SK-N-SH (cell line): ENCODE data around the gene MGAT1. TPM values are rescaled to one million over a fixed set of nuclear protein-coding genes. Genes with fewer than 3 reads are reported as not detected.

Source experiments
- CTCF ChIA-PET: fragments of 300-600, 350-600 bp; formaldehyde crosslinking; extraction: SDS; loops from one replicate; lab custom pipeline; 2021; lab: Yijun Ruan, JAX
- POLR2A ChIA-PET: fragments of 350-600 bp; sonication (Branson Sonifier 250); formaldehyde crosslinking; extraction: SDS; loops from one replicate; lab custom pipeline; 2020; ENCODE audit warnings: antibody characterized with exemption, inconsistent platforms; lab: Yijun Ruan, JAX
- DNase-seq: peaks from one replicate; pipeline ENCODE4 v3.0.0; 2012
- H2AFZ ChIP-seq: fragments of 200-600 bp; sonication (generic); 2 replicates; pipeline ENCODE4 v1.8.1; 2016; ENCODE audit warnings: antibody characterized with exemption, mild to moderate bottlenecking, low read depth
- H3F3A ChIP-seq: fragments of 200-600 bp; sonication (generic); replicated peaks from 2 replicates; pipeline ENCODE3; 2016; ENCODE audit warnings: antibody characterized with exemption, mild to moderate bottlenecking; ENCODE audit not compliant: insufficient read depth
- H3K27ac ChIP-seq, 2 experiments: fragments of 200-500 bp in 1 of 2; fragments of 200-600 bp in 1 of 2; sonication (Bioruptor generic) in 1 of 2; sonication (generic), shearing (Covaris generic) in 1 of 2; 2 replicates each; pipeline versions ENCODE4 v1.5.1 to v1.6.1; 2014 to 2016; ENCODE audit warnings: low read depth in 2 of 2, inconsistent platforms in 1 of 2, low read length in 1 of 2, mild to moderate bottlenecking in 1 of 2, mixed read lengths in 1 of 2
- H3K27me3 ChIP-seq: fragments of 200-600 bp; sonication (generic), shearing (Covaris generic); 2 replicates; pipeline ENCODE4 v1.6.1; 2016; ENCODE audit warnings: mixed run types; ENCODE audit not compliant: insufficient read depth
- H3K36me3 ChIP-seq, 2 experiments: fragments of 200-500 bp in 1 of 2; fragments of 200-600 bp in 1 of 2; sonication (Bioruptor generic) in 1 of 2; sonication (generic) in 1 of 2; replicated peaks in 1 of 2; 2 replicates each; pipeline versions ENCODE3 to v1.5.1; 2014 to 2016; ENCODE audit warnings: low read length in 1 of 2, mild to moderate bottlenecking in 1 of 2; ENCODE audit not compliant: insufficient read depth in 2 of 2, control insufficient read depth in 1 of 2
- H3K4me1 ChIP-seq, 2 experiments: fragments of 200-500 bp in 1 of 2; fragments of 200-600 bp in 1 of 2; sonication (Bioruptor generic) in 1 of 2; sonication (generic), shearing (Covaris generic) in 1 of 2; 2 replicates each; pipeline versions ENCODE4 v1.5.1 to v1.6.1; 2014 to 2016; ENCODE audit warnings: low read depth in 1 of 2, low read length in 1 of 2, mixed run types in 1 of 2; ENCODE audit not compliant: insufficient read depth in 2 of 2, control insufficient read depth in 1 of 2
- H3K4me2 ChIP-seq: fragments of 200-600 bp; sonication (generic), shearing (Covaris generic); 2 replicates; pipeline ENCODE4 v1.6.1; 2017; ENCODE audit warnings: mixed run types
- H3K4me3 ChIP-seq, 2 experiments: fragments of 200-500 bp in 1 of 2; fragments of 200-600 bp in 1 of 2; sonication (Bioruptor generic) in 1 of 2; sonication (generic), shearing (Covaris generic) in 1 of 2; 2 replicates each; pipeline versions ENCODE4 v1.5.1 to v1.8.1; 2014 to 2016; ENCODE audit warnings: low read depth in 2 of 2, inconsistent platforms in 1 of 2, low read length in 1 of 2, mild to moderate bottlenecking in 1 of 2, mixed read lengths in 1 of 2, moderate library complexity in 1 of 2
- H3K79me2 ChIP-seq: fragments of 200-600 bp; sonication (generic); 2 replicates; pipeline ENCODE4 v1.8.1; 2017; ENCODE audit warnings: mild to moderate bottlenecking; ENCODE audit not compliant: insufficient read depth
- H3K9ac ChIP-seq: fragments of 200-600 bp; sonication (generic); 2 replicates; pipeline ENCODE4 v1.6.1; 2017; ENCODE audit warnings: mixed run types
- H3K9me2 ChIP-seq: fragments of 200-600 bp; sonication (generic); 2 replicates; pipeline ENCODE4 v1.6.1; 2017; ENCODE audit warnings: mixed run types
- H3K9me3 ChIP-seq: fragments of 200-600 bp; sonication (generic); 2 replicates; pipeline ENCODE4 v1.6.1; 2017; ENCODE audit warnings: mixed run types, mild to moderate bottlenecking, moderate library complexity
- H4K20me1 ChIP-seq: fragments of 200-600 bp; sonication (generic); 2 replicates; pipeline ENCODE4 v1.6.1; 2017; ENCODE audit warnings: mild to moderate bottlenecking, mixed run types; ENCODE audit not compliant: insufficient read depth
- FOXM1 ChIP-seq: IDR thresholded peaks from 2 replicates; pipeline ENCODE4 v1.4.0; 2012; ENCODE audit warnings: low read depth, mild to moderate bottlenecking
- JUND ChIP-seq: IDR thresholded peaks from 2 replicates; pipeline ENCODE4 v1.4.0; 2012
- MEF2A ChIP-seq: IDR thresholded peaks from 2 replicates; pipeline ENCODE4 v1.4.0; 2012; ENCODE audit warnings: low read depth, borderline replicate concordance
- POLR2AphosphoS5 ChIP-seq: IDR thresholded peaks from 2 replicates; pipeline ENCODE4 v1.6.1; 2012; ENCODE audit warnings: low read depth, low read length
- RCOR1 ChIP-seq: fragments of 150-350 bp; IDR thresholded peaks from 2 replicates; pipeline ENCODE4 v1.6.1; 2017; ENCODE audit warnings: antibody characterized with exemption, low read length
- SIN3A ChIP-seq: IDR thresholded peaks from 2 replicates; pipeline ENCODE4 v1.6.1; 2012; ENCODE audit warnings: low read depth, mild to moderate bottlenecking, low read length, moderate library complexity, borderline replicate concordance
- SMC3 ChIP-seq: IDR thresholded peaks from 2 replicates; pipeline ENCODE4 v1.6.1; 2012; ENCODE audit warnings: low read depth, low read length, improper control_type of control experiment
- TAF1 ChIP-seq: IDR thresholded peaks from 2 replicates; pipeline ENCODE4 v1.6.1; 2012; ENCODE audit warnings: low read depth, mild to moderate bottlenecking, low read length, moderate library complexity, borderline replicate concordance
- TEAD4 ChIP-seq: IDR thresholded peaks from 2 replicates; pipeline ENCODE4 v1.4.0; 2012; ENCODE audit warnings: mild to moderate bottlenecking, borderline replicate concordance; ENCODE audit not compliant: insufficient read depth
- YY1 ChIP-seq: IDR thresholded peaks from 2 replicates; pipeline ENCODE4 v1.4.0; 2012; ENCODE audit warnings: low read depth, mild to moderate bottlenecking
- WGBS: methylation state at CpG from one replicate; pipeline ENCODE4 v1.1.6; 2017; ENCODE audit warnings: low lambda C conversion rate; 5-methylcytosine and 5-hydroxymethylcytosine counted together
- polyA plus RNA-seq, 3 experiments: library from polyadenylated mRNA; depleted of rRNA; stranded (reverse); fragments of >200 nt; gene quantifications; 2 replicates each; pipeline ENCODE4 v1.2.3, GENCODE V29; 2012
- TF ChIP-seq, protein P1 (sequence below): IDR thresholded peaks from 2 replicates; pipeline ENCODE4 v1.4.0; 2012; ENCODE audit warnings: low read depth, borderline replicate concordance
- TF ChIP-seq, protein P2 (sequence below): fragments of 200-600 bp; sonication (generic); IDR thresholded peaks from 2 replicates; pipeline ENCODE4 v1.6.1; 2017; ENCODE audit warnings: antibody characterized with exemption, mild to moderate bottlenecking, moderate library complexity
- TF ChIP-seq, protein P3 (sequence below): IDR thresholded peaks from 2 replicates; pipeline ENCODE4; 2012

The MGAT1 gene
- polyA plus RNA-seq, 1 of the 3 experiments (the other 2 are of a cell fraction): 47.3 TPM

DNA sequence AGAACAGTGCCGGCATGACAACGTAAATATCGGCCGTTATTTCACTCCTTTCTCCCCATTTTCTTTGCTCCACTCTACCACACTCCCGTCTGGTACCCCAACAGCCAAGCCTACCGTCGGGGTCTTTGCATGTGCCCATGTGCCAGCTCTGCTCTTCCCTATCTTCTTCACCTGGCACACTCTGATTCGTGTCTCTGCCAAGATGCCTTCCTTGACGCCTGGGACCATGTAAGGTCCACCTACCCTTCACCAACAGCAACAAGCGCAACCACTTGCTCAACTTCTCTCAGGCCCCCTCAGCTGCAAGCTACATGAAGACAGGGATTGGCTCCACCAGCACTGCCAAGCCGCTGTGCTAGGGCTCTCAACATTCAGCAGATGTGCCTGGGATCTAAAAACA, 4.4 kb downstream of the MGAT1 start:
- CTCF ChIA-PET: interaction anchor here (0.6 to 4.5 kb wide), 4 partner anchors 13 to 402 kb away, joined by 3 to 39 read pairs (median 3); no protein-coding TSS in a partner anchor
- 97% methylated on average over 11 of the region's 11 CpGs for WGBS
- peaks cover 22 to 27% of the 10 kb centered on the region in 2 experiments; a peak in 3 of 4 replicates for H3K4me1 ChIP-seq

More for the DNA sequence above, 4.4 kb downstream of the MGAT1 start:
- POLR2A ChIA-PET: no interaction called here
- peak overlapping the region; percentile 16; the same call in 1 of the 2 replicates for H3K4me2 ChIP-seq
- H3K9ac ChIP-seq: no peak overlapping the region
- no peak overlapping the region for H3K27ac ChIP-seq
- H3K9me3 ChIP-seq: no peaks in the 10 kb centered on the region
- H2AFZ ChIP-seq: no peak overlapping the region
- peaks cover 93% of the 10 kb centered on the region for H3K79me2 ChIP-seq
- DNase-seq: no peak
- peaks cover 19 to 26% of the 10 kb centered on the region in 2 experiments for H3K36me3 ChIP-seq
- no peaks in the 10 kb centered on the region for H3K9me2 ChIP-seq
- no peak overlapping the region for H3K4me3 ChIP-seq
- H4K20me1 ChIP-seq: peaks cover 86% of the 10 kb centered on the region
- no peaks in the 10 kb centered on the region for H3K27me3 ChIP-seq
- H3F3A ChIP-seq: no peaks in the 10 kb centered on the region
- TF ChIP-seq TAF1 (no peak), YY1 (no peak), FOXM1 (no peak), RCOR1 (no peak), SIN3A (no peak), MEF2A (no peak), SMC3 (no peak), POLR2AphosphoS5 (no peak), TEAD4 (no peak), JUND (no peak)
- TF ChIP-seq, protein P1, sequence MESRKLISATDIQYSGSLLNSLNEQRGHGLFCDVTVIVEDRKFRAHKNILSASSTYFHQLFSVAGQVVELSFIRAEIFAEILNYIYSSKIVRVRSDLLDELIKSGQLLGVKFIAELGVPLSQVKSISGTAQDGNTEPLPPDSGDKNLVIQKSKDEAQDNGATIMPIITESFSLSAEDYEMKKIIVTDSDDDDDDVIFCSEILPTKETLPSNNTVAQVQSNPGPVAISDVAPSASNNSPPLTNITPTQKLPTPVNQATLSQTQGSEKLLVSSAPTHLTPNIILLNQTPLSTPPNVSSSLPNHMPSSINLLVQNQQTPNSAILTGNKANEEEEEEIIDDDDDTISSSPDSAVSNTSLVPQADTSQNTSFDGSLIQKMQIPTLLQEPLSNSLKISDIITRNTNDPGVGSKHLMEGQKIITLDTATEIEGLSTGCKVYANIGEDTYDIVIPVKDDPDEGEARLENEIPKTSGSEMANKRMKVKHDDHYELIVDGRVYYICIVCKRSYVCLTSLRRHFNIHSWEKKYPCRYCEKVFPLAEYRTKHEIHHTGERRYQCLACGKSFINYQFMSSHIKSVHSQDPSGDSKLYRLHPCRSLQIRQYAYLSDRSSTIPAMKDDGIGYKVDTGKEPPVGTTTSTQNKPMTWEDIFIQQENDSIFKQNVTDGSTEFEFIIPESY: no peak
- TF ChIP-seq, protein P2, sequence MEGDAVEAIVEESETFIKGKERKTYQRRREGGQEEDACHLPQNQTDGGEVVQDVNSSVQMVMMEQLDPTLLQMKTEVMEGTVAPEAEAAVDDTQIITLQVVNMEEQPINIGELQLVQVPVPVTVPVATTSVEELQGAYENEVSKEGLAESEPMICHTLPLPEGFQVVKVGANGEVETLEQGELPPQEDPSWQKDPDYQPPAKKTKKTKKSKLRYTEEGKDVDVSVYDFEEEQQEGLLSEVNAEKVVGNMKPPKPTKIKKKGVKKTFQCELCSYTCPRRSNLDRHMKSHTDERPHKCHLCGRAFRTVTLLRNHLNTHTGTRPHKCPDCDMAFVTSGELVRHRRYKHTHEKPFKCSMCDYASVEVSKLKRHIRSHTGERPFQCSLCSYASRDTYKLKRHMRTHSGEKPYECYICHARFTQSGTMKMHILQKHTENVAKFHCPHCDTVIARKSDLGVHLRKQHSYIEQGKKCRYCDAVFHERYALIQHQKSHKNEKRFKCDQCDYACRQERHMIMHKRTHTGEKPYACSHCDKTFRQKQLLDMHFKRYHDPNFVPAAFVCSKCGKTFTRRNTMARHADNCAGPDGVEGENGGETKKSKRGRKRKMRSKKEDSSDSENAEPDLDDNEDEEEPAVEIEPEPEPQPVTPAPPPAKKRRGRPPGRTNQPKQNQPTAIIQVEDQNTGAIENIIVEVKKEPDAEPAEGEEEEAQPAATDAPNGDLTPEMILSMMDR: no peak
- TF ChIP-seq, protein P3, sequence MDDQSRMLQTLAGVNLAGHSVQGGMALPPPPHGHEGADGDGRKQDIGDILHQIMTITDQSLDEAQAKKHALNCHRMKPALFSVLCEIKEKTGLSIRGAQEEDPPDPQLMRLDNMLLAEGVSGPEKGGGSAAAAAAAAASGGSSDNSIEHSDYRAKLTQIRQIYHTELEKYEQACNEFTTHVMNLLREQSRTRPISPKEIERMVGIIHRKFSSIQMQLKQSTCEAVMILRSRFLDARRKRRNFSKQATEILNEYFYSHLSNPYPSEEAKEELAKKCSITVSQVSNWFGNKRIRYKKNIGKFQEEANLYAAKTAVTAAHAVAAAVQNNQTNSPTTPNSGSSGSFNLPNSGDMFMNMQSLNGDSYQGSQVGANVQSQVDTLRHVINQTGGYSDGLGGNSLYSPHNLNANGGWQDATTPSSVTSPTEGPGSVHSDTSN: no peak
